HEK293T (cell line): ENCODE measurements around the gene PPP2R3A.
"Not testable (repeated sequence)": the region's sequence is repeated elsewhere in the genome, so short reads cannot be mapped to it uniquely, and the experiment has no call there.

Source experiments
- CTCF ChIA-PET: fragments of 350-600 bp; formaldehyde crosslinking; extraction: SDS; loops from one replicate; lab custom pipeline; 2021; ENCODE audit warnings: antibody characterized with exemption, inconsistent platforms; lab: Yijun Ruan, JAX
- POLR2A ChIA-PET: fragments of 350-600 bp; formaldehyde crosslinking; extraction: SDS; loops from one replicate; lab custom pipeline; 2020; ENCODE audit warnings: antibody characterized with exemption, inconsistent platforms; lab: Yijun Ruan, JAX
- DNase-seq: peaks from one replicate; pipeline ENCODE4 v3.0.0; 2012; ENCODE audit warnings: mixed read lengths; ENCODE audit errors: extremely low spot score
- ARNT ChIP-seq: fragments of 450-650 bp; IDR thresholded peaks from 2 replicates; pipeline ENCODE4 v1.6.1; 2017; ENCODE audit warnings: mild to moderate bottlenecking
- BHLHE40 ChIP-seq: fragments of 450-650 bp; IDR thresholded peaks from 2 replicates; pipeline ENCODE4 v1.6.1; 2016; ENCODE audit warnings: mild to moderate bottlenecking, moderate library complexity, borderline replicate concordance
- CTBP1 ChIP-seq: fragments of 450-650 bp; IDR thresholded peaks from 2 replicates; pipeline ENCODE4 v1.6.1; 2016; ENCODE audit warnings: borderline replicate concordance
- ELF4 ChIP-seq: fragments of 450-650 bp; IDR thresholded peaks from 2 replicates; pipeline ENCODE4 v1.6.1; 2017; ENCODE audit warnings: antibody characterized with exemption
- FOXA1 ChIP-seq: fragments of 450-650 bp; IDR thresholded peaks from 2 replicates; pipeline ENCODE4 v1.6.1; 2016; ENCODE audit warnings: mild to moderate bottlenecking
- FOXK2 ChIP-seq: fragments of 450-650 bp; IDR thresholded peaks from 2 replicates; pipeline ENCODE4 v1.6.1; 2016; ENCODE audit warnings: mild to moderate bottlenecking
- FOXM1 ChIP-seq: fragments of 450-650 bp; IDR thresholded peaks from 2 replicates; pipeline ENCODE4 v1.6.1; 2017; ENCODE audit warnings: mild to moderate bottlenecking, borderline replicate concordance
- HDGF ChIP-seq: fragments of 450-650 bp; IDR thresholded peaks from 2 replicates; pipeline ENCODE4 v1.6.1; 2017; ENCODE audit warnings: antibody characterized with exemption, borderline replicate concordance
- L3MBTL2 ChIP-seq: fragments of 450-650 bp; conservative IDR thresholded peaks from 2 replicates; pipeline ENCODE4 v1.6.1; 2016; ENCODE audit warnings: mild to moderate bottlenecking
- LEF1 ChIP-seq: fragments of 450-650 bp; IDR thresholded peaks from 2 replicates; pipeline ENCODE4 v1.6.1; 2017; ENCODE audit warnings: mild to moderate bottlenecking, borderline replicate concordance
- NFRKB ChIP-seq: fragments of 450-650 bp; IDR thresholded peaks from 2 replicates; pipeline ENCODE4 v1.6.1; 2016; ENCODE audit warnings: mild to moderate bottlenecking, moderate library complexity
- PKNOX1 ChIP-seq: fragments of 450-650 bp; IDR thresholded peaks from 2 replicates; pipeline ENCODE4 v1.6.1; 2016
- SP1 ChIP-seq: fragments of 450-650 bp; IDR thresholded peaks from 2 replicates; pipeline ENCODE4 v1.6.1; 2017
- SUZ12 ChIP-seq: fragments of 450-650 bp; IDR thresholded peaks from 2 replicates; pipeline ENCODE4 v1.6.1; 2016; ENCODE audit warnings: mild to moderate bottlenecking
- TARDBP ChIP-seq: fragments of 450-650 bp; IDR thresholded peaks from 2 replicates; pipeline ENCODE4 v1.6.1; 2016
- ZNF384 ChIP-seq: fragments of 450-650 bp; IDR thresholded peaks from 2 replicates; pipeline ENCODE4 v1.6.1; 2016

Gene PPP2R3A

DNA sequence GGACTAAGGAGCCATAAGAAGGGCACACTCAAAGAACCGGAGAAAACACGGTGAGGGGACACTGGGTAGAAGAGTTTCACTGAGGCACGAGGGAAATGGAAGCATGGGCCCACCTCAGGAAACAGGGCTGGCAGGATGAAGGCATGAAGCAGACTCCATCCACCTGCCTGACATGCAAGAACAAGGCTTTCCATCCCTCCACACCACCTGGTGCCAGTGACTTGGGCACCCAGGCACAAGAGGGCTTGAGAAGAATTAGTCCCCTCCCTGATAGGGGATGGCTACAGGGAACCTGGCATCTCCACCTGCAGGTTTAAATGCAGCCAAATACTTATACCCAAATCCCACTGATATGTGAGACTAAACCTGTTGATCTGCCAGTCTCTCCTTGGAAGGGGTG lies 38.9 kb upstream of the PPP2R3A start:
- ChIA-PET POLR2A (no interaction called here), CTCF (no interaction called here)
- no peak for DNase-seq
- TF ChIP-seq NFRKB, result no peak
- no peak for TF ChIP-seq LEF1
- no peak for TF ChIP-seq SP1
- TF ChIP-seq ARNT, result no peak
- TF ChIP-seq TARDBP, result no peak

GRCh38 chr3:135927155-135927554 lies 38.4 kb upstream of the PPP2R3A start:
- CTCF ChIA-PET, result interaction anchor here (0.6 kb wide), 1 partner anchor 75 kb away, joined by 4 read pairs; no protein-coding TSS in a partner anchor

DNA sequence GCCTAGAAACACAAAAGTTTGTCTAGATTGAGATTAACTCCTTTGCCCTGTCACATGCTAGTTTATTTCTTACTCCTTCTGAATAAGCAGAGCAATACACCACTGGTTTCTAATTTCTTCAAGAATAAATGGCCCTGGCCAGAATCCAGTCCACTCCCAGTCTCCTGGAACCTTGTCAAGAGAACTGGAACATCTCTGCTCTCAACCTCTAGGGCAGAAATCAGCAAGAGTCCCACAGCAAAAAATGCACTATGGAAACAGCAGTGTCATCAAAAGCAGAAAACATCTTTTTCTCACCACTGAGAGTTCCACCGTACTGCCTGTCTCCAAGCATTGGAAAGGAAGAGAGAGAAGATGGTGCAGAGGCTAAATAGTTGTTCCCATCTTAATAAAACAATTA lies 35.9 kb upstream of the PPP2R3A start:
- CTCF ChIA-PET, result interaction anchor here (0.9 kb wide), 1 partner anchor 11 kb away, joined by 5 read pairs; no protein-coding TSS in a partner anchor
- POLR2A ChIA-PET, result no interaction called here
- TF ChIP-seq NFRKB, result no peak
- TF ChIP-seq BHLHE40, result no peak
- no peak for TF ChIP-seq FOXA1
- TF ChIP-seq ELF4, result no peak
- TF ChIP-seq ARNT, result no peak
- no peak for DNase-seq

More at GRCh38 chr3:135927155-135927554, 38.4 kb upstream of the PPP2R3A start:
- DNase-seq, result no peak
- POLR2A ChIA-PET, result no interaction called here
- TF ChIP-seq ELF4 (no peak), ARNT (no peak), FOXA1 (no peak), FOXK2 (no peak), PKNOX1 (no peak), SP1 (no peak), L3MBTL2 (no peak), ZNF384 (no peak), TARDBP (no peak), SUZ12 (no peak), NFRKB (no peak)

GRCh38 chr3:135930255-135930654 lies 35.3 kb upstream of the PPP2R3A start:
- no peak for DNase-seq
- ChIA-PET POLR2A (no interaction called here), CTCF (no interaction called here)
- TF ChIP-seq NFRKB (no peak), FOXK2 (no peak), LEF1 (no peak), HDGF (no peak), CTBP1 (no peak), L3MBTL2 (no peak), BHLHE40 (no peak), FOXM1 (no peak), ELF4 (no peak), ZNF384 (no peak), SUZ12 (no peak), ARNT (no peak), SP1 (no peak), PKNOX1 (no peak)

DNA sequence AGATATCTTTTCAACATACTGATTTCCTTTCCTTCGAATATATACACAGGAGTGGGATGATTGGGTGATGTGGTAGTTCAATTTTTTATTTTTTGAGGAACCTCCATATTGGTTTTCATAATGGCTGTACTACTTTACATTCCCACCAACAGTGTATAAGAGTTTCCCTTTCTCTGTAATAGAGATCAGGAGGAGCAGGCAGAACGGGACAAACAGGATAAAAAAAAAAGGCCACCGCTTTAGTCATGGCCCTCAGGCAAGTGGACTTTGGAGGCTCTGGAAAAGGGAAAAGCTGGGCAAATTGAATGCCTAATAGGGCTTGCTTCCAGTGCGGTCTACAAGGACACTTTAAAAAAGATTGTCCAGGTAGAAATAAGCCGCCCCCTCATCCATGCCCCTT lies 30.4 kb upstream of the PPP2R3A start:
- DNase-seq, CTCF ChIA-PET, POLR2A ChIA-PET: not testable (repeated sequence)

- CTCF ChIA-PET, POLR2A ChIA-PET, DNase-seq: not testable (repeated sequence)
Measured at GRCh38 chr3:135937766-135938165, 27.8 kb upstream of the PPP2R3A start.

DNA sequence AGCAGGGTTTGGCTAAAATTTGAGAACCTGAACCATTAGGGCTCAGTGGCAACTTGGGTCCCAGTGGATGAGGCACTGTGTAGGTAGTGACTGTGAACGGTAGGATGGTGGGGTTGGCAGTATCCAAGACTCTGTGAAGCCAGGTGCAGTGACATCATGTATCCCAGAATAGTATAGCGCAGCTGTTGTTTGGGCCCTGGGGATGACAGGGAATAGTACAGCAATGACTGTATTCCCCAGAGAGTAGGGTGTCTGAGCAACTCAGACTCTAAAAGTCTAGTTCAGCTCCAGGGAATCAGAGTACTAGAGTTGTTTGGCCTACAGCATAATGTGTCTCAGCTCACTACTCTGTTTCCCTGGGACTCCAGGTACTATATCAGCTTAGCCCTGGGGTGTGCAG lies 20.7 kb upstream of the PPP2R3A start:
- ChIA-PET CTCF (no interaction called here), POLR2A (no interaction called here)
- no peak for DNase-seq
- no peak for TF ChIP-seq LEF1
- no peak for TF ChIP-seq ARNT
- no peak for TF ChIP-seq PKNOX1
- TF ChIP-seq TARDBP, result no peak
- TF ChIP-seq HDGF, result no peak

GRCh38 chr3:135950941-135951340 lies 14.6 kb upstream of the PPP2R3A start:
- TF ChIP-seq CTBP1 (no peak), TARDBP (no peak), FOXA1 (no peak), ELF4 (no peak), LEF1 (no peak), L3MBTL2 (no peak), SUZ12 (no peak), FOXK2 (no peak), BHLHE40 (no peak)
- DNase-seq, result no peak
- ChIA-PET POLR2A (no interaction called here), CTCF (no interaction called here)
